GM19240 (cell line): ENCODE measurements around the gene NECAB3.
"Not testable (repeated sequence)": the region's sequence is repeated elsewhere in the genome, so short reads cannot be mapped to it uniquely, and the experiment has no call there.

Experiments used
- DNase-seq: peaks from one replicate; pipeline ENCODE4 v3.0.0; 2011; ENCODE audit warnings: low spot score; ENCODE audit not compliant: insufficient read length

Gene NECAB3, protein sequence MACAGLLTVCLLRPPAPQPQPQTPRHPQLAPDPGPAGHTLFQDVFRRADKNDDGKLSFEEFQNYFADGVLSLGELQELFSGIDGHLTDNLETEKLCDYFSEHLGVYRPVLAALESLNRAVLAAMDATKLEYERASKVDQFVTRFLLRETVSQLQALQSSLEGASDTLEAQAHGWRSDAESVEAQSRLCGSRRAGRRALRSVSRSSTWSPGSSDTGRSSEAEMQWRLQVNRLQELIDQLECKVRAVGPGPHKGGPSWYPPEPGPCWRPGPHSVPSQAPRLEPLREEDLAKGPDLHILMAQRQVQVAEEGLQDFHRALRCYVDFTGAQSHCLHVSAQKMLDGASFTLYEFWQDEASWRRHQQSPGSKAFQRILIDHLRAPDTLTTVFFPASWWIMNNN

DNA sequence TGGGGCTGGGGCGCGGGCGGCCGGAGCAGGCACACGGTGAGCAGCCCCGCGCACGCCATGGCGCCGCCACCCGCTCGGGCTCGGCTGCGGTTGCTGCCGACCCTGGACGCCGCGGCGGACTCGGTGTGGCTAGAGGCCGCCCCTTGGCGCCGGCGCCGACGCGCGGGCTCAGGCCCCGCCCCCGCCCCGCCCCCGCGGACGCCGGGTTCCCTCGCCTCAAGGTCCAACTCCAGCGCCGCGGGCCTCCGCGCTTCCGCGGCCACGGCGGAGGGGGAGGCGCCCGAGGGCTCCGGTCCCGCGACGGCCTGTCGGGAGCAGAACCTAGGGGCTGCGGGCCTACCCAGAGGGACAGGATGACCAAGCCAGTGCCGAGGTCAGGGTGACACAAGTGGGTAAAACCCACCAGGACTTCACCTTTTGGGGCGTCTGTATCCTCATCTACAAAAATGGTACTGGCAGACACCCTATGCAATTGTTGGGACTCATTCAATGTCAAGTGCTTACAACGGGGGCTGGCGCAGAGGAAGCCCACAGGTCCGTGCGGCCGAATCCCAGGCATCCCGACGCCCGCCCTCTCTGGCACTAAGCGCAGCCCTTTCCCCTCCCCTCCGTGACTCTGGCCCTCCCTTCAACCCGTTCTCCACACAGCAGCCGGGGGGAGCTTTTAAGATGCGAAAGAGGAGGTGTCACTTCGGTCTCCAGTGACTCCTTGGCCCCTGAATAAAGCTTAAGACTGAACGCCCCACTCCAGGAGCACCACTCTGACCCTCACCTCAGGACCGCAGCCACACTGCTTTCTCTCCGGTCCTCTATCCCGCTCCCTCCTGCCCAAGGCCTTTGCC, at the start of gene NECAB3:
TSS of gene NECAB3 (minus strand) at position 135 of the 842 bp plus-strand sequence. CDS start at position 59, 76 bp downstream.
- no peak for DNase-seq

DNA sequence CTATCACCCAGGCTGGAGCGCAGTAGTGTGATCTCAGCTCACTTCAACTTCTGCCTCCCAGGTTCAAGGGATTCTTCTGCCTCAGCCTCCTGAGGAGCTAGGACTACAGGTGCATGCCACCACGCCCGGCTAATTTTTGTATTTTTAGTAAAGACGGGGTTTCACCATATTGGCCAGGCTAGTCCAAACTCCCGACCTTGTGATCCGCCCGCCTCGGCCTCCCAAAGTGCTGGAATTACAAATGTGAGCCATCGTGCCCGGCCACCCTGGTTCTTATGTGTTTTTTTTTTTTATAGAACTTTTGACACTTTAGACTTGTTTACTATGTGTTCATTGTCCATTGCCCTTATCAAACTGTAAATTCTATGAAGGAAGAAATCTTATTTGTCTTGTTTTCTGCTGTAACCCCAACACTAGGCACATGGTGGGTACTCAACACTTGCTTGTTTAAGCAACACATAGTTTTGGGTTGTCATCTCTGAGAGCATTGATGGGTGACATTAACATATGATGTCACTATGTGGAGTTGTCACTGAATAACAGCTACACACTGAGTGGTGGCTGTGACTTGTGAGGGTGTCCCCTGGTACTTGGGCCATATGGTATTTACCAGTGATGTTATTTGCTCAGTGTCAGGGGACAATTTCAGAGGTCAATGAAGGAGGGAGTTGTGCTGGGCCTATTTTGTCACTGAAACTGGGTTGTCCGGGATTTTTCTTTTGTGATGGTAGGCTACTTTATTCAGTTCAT, 47.3 kb upstream of the NECAB3 start:
- DNase-seq = no peak

DNA sequence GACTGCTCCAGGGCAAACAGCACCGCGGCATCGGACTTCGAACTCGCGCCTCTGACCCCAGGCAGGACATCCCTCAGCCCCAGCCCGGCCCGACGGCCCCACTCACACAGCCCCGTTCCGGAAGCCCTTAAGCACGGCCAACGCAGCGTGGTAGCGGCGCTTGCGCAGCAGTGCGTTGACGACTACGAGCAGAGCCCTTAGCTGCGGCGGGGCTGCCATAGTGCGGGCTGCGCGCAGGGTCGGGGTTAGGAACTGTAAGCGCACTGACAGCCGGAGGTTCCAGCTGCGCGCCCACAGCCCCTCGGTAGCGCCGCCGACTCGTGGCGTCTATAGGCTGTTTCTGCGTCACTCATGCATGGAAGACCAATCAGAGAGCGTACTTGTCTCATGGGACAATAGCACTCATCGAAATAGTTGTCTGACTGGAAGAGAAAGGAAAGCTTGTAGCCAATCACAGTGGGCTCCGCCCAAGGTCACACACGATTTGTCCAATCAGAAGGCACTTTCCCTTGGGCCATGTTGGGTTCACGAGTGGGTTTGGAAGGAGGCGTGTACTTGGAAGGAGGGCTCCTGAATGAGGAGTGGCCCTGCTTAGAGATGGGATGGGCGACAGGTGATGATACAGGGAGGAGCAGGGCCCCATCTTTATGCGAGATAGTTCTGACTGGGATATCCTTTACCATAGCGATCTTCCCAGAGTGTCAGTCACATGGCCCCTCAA, 45.9 kb upstream of the NECAB3 start, which contains the start of gene PXMP4:
TSS of gene PXMP4 (minus strand) at position 322 of the 721 bp plus-strand sequence. CDS start at position 219, 103 bp downstream.
- DNase-seq = peak; percentile 96

DNA sequence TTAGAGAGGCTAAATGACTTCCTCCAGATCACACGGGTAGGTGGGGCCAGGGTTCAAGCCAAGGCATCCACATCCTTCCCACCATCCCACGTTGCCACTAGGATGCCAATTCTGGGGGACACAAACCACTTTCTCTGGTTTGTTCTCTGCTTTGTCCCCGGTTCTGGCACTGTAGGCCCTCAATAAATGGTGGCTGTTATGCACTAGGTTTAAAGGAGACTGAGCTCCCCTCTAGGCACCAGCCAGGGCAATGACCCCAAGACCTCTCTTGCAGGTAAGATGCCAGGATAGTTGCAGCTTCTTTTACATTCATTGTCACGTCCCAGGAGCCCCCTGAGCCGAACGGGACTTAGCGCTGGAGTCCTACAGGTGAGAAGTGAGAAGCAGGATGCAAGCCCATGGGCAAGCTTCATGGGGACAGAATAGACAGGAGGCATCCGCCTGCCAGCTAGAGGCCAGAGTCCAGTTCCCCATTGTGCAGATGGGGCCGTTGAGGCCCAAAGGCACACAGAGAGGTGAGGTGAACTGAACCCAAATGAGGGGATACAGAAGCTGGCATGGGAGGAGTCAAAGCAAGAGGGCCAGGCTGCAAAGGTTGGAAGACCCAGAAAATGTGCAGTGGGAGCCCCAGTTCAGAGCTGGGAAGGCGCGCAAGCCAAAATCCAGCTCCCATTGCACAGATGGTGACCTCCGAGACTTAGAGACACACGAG, 45.2 kb upstream of the NECAB3 start:
- no peak for DNase-seq

DNA sequence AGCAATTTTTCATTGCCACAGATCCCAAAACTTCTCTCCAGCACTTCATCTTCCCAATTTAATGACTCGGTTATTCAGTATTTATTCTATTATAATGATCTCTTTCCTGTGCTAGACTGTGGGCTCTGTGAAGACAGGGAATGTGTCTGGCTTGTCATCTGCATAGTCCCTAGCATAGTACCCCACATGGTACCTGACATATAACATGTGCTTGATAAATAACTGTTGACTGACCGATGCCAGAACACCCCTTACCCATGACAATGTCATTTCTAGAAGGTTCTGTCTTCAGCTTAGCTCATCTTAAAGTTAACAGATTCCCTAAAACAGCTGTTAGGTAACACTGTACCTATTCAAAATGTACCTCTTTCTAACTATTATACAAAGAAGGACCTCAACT, 42.3 kb upstream of the NECAB3 start:
- DNase-seq = no peak

DNA sequence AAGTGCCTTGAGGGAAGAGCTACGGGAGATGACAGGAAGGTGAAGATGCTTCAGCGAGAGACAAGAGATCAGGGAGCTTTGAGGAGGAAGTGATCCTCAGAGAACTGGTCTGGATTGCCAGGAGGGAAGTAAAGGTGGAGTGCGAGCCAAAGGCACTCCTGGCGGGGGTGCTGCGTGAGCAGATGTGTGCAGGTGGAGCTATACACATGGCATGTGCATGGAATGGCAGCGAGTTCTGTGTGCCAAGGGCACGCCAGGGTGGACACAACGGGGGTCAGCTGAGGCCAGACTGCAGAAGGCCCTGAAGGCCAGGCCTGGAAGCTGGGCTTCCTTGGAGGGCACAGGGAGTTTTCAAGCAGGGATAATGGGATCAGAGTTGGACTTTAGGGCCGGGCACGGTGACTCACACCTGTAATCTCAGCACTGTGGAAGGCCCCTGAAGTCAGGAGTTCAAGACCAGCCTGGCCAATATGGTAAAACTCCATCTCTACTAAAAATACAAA, 39.7 kb upstream of the NECAB3 start:
- no peak for DNase-seq

DNA sequence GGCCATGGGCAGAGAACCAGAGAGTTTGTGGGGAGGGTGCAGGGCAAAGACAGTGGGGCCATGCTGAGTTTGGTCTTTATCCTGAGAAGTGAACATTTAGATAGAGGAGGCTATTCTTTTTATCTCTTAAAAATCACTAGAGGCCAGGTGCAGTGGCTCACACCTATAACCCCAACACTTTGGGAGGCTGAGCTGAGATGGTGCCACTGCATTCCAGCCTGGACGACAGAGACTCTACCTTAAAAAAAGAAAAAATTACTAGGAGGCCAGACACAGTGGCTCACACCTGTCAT, 37.2 kb upstream of the NECAB3 start:
- DNase-seq = no peak

DNA sequence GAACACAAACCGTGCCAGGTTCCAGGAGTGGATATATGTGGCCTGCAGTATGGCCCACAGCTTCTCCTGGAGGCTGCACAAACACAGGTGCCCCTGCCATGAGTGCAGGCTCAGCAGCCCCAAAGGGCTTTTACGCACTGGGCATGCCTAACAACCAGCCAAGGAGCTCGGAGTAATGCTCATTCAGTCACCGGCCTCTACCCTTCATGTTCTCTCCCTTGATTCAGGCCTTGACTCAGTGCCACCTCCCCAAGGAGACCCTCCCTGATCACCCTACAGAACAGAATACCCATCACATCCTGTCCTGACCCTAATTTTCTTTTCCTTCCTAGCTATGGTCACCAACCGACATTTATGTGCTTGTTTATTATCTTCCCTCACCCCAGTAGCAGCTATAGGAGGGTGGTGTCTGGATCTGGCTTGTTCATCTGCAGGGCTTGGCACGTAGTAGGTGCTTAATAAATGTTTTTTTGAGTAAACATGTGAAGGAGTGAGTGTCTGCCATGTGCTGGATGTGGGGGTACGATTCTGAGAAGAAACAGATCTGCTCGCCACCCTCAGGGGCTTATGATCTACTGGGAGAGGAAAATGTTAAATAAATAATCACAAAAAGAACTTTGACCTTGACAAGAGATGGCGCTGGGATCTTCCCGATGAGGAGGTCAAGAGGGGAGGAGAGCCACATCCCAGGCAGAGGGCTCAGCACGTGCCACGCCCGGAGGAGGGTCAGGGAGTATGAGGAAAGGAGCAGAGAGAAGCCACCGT, 36.6 kb upstream of the NECAB3 start:
- no peak for DNase-seq

DNA sequence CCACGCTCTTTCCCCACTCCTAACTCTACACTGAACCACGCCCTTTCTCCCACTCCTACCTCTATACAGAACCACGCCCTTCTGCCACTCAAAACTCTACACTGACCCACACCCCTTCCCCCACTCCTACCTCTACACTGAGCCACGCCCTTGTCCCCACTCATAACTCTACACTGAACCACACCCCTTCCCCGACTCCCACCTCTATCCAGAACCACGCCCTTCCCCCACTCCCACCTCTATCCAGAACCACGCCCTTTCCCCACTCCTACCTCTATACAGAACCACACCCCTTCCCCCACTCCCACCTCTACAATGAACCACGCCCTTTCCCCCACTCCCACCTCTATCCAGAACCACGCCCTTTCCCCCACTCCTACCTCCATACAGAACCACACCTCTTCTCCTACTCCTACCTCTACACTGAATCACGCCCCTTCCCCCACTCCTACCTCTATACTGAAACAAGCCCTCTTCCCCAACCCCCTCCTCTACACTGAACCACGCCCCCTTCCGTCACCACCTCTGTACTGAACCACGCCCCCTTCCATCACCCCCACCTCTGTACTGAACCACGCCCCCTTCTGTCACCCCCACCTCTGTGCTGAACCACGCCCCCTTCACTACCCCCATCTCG, 35.8 kb upstream of the NECAB3 start:
- DNase-seq = no peak

DNA sequence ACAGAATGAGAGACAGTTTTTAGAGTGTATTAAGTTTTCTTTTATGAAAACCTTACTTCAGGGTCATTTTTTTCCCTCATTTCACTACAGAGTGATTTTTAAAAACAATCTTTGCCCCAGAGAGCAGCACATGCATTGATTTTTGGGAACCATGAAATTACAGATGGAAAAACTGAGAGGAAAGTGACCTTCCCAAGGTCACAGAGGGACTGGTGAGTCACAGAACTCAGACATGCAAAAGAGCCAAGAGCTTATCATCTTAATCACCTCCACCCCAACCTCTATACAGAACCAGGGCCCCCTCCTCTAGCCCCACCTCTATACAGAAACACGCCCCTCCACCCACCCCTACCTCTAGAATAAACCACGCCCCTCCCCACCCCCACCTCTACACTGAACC, 35.2 kb upstream of the NECAB3 start:
- no peak for DNase-seq

DNA sequence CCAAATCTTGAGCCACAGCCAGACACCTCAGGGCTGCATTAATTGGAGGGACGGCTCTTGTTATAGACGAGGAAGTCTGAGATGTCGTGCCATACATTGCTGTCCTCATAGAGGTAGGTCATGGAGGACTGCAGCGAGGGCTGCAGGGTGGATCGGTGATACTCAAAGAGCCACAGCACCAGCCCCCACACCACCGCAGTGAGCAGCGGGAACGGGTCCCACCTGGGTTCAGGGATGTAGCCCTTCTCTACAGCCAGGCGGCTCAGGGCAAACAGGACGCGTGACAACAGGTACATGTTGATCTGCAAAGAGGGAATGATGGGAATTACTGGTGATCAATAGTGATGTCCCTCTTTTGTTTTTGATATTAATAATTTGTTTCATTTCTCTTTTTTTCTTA, 33.4 kb upstream of the NECAB3 start:
- DNase-seq = no peak

DNA sequence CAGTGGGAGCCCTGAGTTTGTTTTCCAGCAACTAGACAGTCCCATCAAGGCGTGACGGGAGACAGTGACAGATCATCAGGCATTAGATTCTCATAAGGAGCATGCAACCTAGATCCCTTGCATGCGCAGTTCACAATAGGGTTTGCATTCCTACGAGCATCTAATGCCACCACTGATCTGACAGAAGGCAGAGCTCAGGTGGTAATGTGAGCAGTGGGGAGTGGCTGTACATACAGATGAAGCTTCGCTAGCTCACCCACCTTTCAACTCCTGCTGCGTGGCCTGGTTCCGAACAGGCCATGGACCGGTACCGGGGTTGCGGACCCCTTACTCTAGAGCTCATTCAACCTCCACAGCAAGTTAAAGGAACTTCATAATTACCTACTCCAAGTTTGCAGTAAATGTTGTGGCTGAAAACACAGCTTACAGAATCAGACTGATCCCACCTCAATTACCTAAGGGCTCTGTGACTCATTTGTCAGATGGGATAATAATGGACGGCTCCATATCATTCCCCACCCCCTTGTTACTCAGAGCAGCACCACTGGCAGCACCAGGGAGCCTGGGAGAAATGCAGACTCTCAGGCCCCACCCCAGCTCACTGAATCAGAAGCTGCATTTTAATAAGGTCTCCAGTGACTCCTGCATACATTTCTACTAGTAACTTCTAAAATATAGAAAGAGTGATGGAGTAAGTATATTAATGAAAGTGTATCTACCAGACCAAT, 30.1 kb upstream of the NECAB3 start:
- DNase-seq = no peak

DNA sequence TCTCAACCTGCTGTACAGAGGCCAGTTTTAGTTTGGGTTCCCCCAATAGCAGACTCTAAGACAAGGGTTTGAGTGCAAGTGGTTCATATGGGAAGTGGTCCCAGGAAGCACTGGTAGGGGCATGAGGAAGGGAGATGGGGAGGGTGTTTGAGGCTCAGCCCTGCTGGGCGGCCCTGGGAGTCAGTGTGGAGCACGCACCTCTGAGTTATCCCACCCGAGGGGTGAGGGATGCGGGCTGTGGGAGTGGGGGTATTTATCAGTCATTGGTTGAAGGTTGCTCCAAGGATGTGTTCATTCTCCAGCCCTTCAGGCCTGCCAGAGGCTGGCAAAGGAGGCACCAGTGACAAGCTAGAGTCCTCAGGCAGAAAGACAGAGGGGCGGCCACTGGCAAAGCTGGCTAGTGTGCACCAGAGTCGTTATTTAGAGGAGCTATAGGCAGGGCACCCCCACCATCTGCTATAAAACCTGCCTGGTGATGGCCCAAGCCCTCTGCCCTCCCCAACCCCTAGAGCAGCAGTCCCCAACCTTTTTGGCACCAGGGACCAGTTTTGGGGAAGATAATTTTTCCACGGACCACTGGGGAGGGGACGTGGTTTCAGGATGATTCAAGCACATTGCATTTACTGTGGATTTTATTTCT, 29.4 kb upstream of the NECAB3 start:
- no peak for DNase-seq

DNA sequence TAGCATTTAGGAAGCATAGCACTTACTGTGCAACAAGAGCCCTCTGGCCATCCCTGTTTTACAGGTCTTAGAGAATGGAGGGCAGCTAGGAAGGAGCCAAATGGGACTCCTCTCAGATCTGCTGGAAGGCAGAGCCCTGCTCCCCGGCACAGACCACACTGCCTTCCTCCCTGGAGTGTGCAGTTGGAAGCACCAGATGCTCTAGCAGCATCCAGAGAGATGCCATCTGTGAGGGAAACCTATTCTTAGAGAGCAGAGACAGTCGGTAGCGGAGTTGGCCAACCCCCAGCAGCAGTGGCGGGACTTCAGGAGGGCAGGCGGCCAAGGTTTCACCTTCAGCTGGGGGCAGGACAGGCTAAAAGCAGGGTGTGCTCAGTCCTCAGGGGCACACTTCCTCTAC, 28.6 kb upstream of the NECAB3 start:
- DNase-seq = no peak

DNA sequence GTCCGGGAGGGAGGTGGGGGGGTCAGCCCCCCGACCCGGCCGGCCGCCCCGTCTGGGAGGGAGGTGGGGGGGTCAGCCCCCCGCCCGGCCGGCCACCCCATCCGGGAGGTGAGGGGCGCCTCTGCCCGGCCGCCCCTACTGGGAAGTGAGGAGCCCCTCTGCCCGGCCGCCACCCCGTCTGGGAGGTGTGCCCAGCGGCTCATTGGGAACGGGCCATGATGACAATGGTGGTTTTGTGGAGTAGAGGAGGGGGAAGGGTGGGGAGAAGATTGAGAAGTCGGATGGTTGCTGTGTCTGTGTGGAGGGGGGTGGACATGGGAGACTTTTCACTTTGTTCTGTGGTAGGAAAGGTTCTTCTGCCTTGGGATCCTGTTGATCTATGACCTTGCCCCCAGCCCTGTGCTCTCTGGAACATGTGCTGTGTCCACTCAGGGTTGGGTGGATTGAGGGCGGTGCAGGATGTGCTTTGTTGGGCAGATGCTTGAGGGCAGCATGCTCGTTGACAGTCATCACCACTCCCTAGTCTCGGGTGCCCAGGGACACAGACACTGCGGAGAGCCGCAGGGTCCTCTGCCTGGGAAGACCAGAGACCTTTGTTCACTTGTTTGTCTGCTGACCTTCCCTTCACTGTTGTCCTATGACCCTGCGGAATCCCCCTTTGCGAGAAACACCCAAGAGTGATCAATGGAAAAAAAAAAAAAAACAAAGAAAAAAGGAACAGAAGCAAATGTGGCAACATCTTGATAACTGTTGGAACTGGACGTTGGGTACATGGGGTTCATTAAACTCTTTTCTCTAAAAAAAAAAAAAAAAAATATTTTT, 27.6 kb upstream of the NECAB3 start:
- no peak for DNase-seq

DNA sequence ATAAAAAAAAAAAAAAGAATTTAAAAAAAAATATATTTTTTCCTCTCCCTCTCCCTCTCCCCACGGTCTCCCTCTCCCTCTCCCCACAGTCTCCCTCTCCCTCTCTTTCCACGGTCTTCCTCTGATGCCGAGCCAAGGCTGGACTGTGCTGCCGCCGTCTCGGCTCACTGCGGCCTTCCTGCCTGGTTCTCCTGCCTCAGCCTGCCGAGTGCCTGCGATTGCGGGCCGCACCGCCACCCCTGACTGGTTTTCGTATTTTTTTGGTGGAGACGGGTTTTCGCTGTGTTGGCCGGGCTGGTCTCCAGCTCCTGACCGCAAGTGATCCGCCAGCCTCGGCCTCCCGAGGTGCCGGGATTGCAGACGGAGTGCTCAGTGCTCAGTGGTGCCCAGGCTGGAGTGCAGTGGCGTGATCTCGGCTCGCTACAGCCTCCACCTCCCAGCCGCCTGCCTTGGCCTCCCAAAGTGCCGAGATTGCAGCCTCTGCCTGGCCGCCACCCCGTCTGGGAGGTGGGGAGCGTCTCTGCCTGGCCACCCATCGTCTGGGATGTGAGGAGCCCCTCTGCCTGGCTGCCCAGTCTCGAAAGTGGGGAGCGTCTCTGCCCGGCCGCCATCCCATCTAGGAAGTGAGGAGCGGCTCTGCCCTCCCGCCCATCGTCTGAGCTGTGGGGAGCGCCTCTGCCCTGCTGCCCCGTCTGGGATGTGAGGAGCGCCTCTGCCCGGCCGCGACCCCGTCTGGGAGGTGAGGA, 26.6 kb upstream of the NECAB3 start:
- DNase-seq = not testable (repeated sequence)
